ENCODE measurements around the gene TEX2.

Gene TEX2

DNA sequence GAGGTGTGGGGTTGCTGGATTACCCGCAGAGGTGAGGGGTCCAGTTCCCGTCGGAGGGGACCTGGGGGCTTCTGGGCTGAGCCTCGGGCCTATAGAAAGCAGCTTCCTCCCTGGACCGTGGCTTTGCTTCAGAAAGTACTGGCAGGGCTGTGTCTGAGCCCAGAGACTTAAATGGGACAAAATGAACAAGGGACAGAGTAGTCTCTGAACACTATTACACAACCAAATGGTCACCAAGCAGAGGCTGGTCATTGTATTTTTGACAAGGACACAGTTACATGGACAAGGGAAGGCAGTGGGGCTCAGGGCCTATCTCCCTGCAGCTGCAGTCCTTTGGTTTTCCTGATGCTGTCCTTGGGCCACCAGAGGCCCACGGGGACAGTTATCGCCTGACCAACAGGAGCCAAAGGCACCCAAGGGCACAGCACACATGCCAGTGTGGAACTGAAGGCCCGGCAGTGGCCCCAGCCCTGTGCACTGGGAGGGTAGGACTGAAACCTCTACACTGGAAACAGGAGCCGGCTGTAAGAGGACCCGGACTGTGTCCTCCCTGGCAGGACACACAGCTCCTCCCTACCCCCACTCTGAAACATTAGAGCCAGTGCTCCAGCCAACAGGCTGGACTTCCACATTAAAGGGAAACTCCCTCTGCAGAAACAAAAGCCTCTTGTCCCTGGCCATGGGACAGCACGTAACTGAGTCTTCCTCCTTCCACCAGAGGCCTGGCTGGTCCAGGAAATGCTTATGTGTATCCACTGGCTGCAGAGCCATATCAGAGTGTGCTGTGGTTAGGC, 107.1 kb downstream of the TEX2 start:
- DNase-seq, result no peak

DNA sequence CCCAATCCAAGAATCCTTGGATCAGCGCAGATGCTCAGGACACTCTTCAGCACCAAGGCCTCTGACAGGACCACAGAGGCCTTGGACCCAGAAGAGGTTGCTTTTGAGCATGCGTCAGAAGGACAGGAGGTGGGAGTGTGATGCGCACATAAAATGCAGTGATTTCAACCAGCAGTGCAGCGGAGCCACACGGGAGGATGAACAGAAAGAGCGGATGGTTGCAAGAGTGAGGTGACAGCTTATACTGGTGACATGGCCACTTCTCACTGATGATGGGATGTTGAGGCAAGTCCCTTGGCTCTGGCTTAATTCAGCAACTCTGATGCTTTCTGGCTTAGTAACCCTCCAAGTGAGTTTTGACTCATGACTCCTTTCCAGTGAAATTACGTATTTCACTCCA, 107.9 kb downstream of the TEX2 start:
- no peak for DNase-seq

- no peak for DNase-seq
These were observed 108.3 kb downstream of the TEX2 start for GRCh38 chr17:64154717-64155116.

DNA sequence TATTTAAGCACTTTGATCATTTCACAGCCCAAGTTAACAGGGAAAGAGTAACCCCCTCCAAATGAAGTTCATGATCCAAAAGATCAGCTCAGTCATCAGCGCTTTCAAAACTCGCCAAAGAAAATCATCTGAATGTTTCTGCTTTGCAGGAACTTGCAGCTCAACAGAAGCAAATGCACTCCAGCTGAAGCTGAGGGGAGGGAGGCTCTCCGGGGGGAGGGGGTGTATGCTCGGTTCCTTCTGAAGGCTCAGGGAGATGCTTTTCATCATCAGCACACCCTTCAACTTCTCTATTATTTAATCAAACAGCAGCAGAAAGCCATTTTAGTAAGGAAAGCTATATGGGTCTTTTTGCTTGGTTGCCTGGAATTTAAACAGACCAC, 108.8 kb downstream of the TEX2 start:
- no peak for DNase-seq

DNA sequence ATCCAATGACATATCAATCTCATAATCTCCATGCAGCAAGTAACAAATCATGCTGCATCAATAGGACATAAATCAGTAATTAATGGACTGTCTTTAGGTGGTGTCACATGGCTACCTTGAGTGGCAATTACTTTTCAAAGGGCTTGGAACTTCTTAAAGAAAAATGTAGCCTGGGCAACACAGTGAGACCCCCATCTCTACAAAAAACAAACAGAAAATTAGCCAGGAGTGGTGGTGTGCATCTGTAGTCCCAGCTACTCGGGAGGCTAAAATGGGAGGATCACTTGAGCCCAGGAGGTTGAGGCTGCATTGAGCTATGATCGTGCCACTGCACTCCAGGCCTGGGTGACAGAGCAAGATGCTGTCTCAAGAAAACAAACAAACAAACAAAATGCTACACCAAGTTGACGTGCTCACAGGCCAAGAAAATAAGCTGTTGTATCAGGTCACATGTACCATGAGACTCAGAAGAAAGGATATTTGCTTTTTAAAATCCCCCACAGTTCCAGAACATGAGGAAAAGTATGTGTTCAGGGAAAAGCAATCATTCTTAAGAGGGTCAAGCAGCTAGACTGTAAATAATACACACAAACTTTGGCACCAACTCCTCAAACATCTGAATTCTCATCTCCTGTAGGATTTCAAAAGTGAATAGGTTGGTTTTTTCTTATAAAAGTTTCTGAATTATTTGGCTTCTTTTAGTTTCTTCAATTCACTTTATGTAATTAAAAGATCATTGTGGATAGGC, 109.3 kb downstream of the TEX2 start:
- no peak for DNase-seq

- no peak for DNase-seq
These were observed 110.5 kb downstream of the TEX2 start for GRCh38 chr17:64152428-64153125.

- no peak for DNase-seq
These were observed 112.1 kb downstream of the TEX2 start for GRCh38 chr17:64151016-64151368.

DNA sequence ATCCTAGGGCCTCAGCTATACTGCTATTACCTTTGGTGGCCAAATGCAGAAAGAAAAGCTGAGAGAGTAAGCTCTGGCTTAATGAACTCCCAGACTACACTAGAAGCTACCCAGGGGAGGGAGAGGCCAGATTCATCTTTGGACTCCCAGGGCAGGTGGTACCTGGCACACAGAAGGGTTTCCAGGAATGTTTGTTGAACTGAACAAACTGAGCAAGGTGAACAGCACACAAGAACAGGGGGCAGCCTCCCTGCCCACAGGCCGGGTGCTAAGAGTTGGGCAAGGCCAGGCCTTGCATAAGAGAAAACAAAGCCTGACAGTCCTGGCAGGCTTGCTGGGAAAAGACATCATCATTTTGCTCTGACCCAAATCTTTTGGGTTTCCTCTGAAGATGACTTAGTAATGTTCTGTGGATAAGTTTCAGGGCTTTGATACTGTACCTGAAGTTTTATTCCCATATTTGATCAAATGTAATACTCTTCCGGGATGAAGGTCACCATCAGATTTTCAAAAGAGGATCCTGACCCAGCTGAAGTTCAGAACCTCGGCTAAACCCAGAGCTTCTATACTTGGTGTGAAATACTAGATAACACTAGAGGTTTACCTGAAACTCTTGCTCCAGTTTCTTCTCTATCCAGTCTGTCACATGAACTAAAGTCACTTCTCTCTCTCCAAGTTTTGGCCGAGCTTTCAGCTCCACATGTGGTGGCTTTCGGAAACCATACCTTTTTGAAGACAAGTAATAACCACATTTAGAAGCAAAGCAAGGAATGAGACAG, 112.6 kb downstream of the TEX2 start:
- DNase-seq, result no peak

DNA sequence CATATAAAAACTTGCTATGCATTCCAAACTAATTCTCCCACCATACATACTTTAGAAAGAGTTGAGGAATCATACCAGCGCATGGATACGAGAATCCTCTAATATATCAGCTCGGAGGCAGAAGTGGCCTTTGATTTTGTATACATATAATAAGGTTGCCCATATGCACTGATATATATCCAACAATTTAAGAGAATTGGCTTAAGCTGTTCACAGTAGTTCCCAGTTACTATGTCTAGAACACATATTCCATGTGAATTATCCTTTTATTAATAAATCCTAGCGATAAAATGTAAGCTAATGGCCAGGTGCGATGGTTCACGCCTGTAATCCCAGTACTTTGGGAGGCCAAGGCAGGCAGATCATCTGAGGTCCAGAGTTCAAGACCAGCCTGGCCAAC, 113.9 kb downstream of the TEX2 start:
- no peak for DNase-seq

- no peak for DNase-seq
These were observed 114.4 kb downstream of the TEX2 start for GRCh38 chr17:64148699-64149098.

GRCh38 chr17:64148017-64148631, 114.9 kb downstream of the TEX2 start:
- peak; percentile 30 for DNase-seq

- no peak for DNase-seq
These were observed 115.7 kb downstream of the TEX2 start for GRCh38 chr17:64147110-64148016.

DNA sequence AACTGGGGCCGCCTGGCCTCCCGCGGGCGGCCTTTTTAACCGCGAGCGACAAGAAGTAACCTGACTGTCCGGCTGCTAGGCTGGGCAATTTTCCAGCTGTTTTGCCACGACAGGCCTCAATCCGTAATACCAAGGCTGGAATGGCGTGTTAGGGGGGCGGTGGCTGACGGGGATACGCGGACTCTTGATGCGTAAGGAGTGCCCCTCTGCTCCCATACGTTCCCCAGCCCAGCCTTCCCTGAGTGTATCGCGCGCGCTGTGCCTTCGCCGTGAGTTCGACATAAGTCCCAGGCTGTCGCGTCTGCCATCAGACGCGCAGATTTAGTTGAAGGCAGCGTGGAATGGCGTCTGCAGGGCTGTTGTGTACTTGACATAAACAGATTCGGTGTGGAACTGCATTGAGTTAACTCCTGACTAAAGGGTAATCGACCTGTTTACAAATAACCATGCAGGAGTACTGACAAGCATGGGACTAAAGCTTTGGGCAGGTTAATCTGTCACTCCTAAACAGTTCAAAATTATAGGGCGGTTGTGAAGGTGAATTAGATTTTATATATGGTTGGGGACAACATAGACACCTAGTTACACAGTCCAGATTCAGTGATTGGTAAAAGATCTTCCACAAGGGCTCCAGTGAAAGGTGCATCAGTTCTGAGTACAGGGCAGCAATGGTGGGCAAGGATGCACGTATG, 116.5 kb downstream of the TEX2 start:
- DNase-seq, result peak; percentile 9

DNA sequence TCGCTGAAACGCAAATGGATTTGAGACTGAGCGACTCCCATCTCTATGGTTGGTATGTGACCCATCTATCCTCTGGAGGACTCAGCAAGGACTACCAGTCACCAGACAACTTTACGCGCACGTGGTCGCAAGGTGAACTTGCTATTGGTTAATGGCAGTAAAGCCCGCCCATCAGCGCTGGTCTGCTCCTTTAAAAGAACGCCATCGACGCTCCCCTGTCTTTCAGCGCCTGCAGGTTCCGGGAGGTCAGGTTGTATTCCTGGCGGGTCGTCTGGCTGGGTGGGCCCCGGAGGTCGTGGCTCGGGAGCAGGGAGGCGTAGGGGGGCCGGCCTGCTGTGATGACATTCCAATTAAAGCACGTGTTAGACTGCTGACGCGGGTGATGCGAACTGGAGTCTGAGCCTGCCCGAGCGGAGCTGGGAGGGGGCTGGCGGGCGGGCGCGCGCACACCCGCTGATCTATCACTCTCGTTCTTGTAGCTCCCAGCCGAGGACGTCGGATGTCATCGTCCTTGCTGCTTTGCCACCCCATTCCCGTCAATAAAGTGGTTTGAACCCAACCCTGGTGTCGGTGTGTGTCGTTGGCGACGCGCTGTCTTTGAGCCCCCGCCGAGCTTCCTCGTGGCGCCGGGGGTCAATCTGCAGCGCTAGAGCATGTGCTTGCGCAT, 117.2 kb downstream of the TEX2 start:
- DNase-seq, result peak; percentile 99

- DNase-seq, result no peak
These were observed 117.7 kb downstream of the TEX2 start for GRCh38 chr17:64145375-64145750.

- DNase-seq, result no peak
These were observed 123.5 kb downstream of the TEX2 start for GRCh38 chr17:64139542-64139941.

DNA sequence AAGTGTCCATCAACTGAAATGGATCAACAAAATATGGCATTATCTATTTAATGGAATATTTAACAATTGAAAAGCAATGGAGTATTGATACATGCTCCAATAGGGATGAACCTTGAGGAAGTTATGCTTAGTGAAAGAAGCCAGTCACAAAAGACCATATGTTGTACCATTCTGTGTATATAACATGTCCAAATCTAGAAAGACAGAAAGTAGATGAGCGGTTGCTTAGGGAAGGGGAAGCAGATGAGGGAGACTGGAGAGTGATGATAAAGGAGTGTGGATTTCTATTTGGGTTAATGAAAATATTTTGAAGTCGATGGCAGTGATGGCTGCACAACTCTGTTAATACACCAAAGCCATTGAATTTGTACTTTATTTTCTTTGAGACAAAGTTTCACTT, 124.6 kb downstream of the TEX2 start:
- DNase-seq, result no peak

- DNase-seq, result no peak
These were observed 128.1 kb downstream of the TEX2 start for GRCh38 chr17:64135000-64135399.

DNA sequence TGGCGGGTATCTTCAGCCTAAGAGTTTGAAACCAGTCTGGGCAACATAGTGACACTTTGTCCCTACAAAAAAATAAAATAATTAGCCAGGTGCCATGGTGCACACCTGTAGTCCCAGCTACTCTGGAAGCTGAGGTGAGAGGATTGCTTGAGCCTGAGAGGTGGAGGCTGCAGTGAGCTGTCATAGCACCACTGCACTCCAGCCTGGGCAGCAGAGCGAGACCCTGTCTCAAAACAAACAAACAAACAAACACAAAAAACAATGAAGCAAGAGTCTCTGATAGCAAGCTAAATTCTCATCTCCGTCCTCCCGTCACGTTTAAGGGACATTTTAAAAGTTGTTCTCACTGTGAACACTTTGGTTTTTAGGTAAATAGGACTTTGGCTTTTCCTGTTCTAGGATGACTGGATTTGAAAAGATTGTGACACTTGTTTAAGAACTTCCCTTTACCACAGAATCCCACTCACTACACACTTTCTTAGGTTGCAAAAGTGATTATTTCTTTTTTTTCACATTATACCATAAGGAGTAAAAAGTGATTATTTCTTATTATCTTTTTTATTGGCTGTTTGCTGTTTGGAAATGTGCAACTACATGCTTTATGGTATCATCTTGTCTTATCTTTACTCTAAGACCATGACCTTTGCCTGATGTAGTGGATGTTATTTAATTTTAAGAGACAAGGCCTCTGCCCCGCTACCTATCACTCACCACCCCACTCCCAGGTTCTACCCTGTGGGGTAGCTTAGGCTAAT, 128.7 kb downstream of the TEX2 start:
- DNase-seq, result no peak
